ENCODE data around the gene CCN6. TPM values are rescaled to one million over a fixed set of nuclear protein-coding genes. Genes with fewer than 3 reads are reported as not detected.

The CCN6 gene
- total RNA-seq, 4 donors from 2014 or later, result 0.33 TPM; not detected in 3

GRCh38 chr6:112113918-112114317 lies 60.0 kb downstream of the CCN6 start:
- H3K4me1 ChIP-seq, result peaks cover 2 to 7% of the 10 kb centered on the region in 2 donors
- intact Hi-C loops (cut with DNase I), result no loop called here
- no peaks in the 10 kb centered on the region for H3K36me3 ChIP-seq
- TF ChIP-seq CTCF (IDR thresholded peaks at IDR 0.05), result no peak
- H3K9me3 ChIP-seq, result no peaks in the 10 kb centered on the region
- H3K27ac ChIP-seq, result no peak overlapping the region
- no peak overlapping the region for H3K4me3 ChIP-seq (replicated peaks in 1 of 3)
- DNase-seq, result no peak
- H3K27me3 ChIP-seq, result no peaks in the 10 kb centered on the region

GRCh38 chr6:112114577-112115223 lies 60.8 kb downstream of the CCN6 start:
- Histone ChIP-seq H3K4me1 (peaks cover 0 to 7% of the 10 kb centered on the region in 2 donors), H3K27me3 (no peaks in the 10 kb centered on the region), H3K36me3 (peaks cover 0 to 1% of the 10 kb centered on the region in 2 donors), H3K9me3 (no peaks in the 10 kb centered on the region), H3K4me3 (replicated peaks in 1 of 3) (no peak overlapping the region), H3K27ac (no peak overlapping the region)
- WGBS, 2 donors, result 95 to 98% methylated on average over 3 of the region's 3 CpGs
- no peak for DNase-seq
- intact Hi-C loops (cut with DNase I), result no loop called here
- TF ChIP-seq CTCF (IDR thresholded peaks at IDR 0.05) (no peak), POLR2A (IDR thresholded peaks at IDR 0.05) (no peak)

GRCh38 chr6:112116221-112116620 lies 62.3 kb downstream of the CCN6 start:
- Histone ChIP-seq H3K36me3 (peaks cover 0 to 6% of the 10 kb centered on the region in 2 donors), H3K4me1 (peaks cover 0 to 7% of the 10 kb centered on the region in 2 donors)
- intact Hi-C loops (cut with DNase I), result no loop called here

GRCh38 chr6:112117554-112117953 lies 63.6 kb downstream of the CCN6 start:
- peaks cover 0 to 2% of the 10 kb centered on the region in 2 donors for H3K4me1 ChIP-seq
- no peak overlapping the region for H3K27ac ChIP-seq
- no peaks in the 10 kb centered on the region for H3K9me3 ChIP-seq
- TF ChIP-seq CTCF (IDR thresholded peaks at IDR 0.05) (no peak), POLR2A (IDR thresholded peaks at IDR 0.05) (no peak)
- intact Hi-C loops (cut with DNase I), result no loop called here
- no peak overlapping the region for H3K4me3 ChIP-seq (replicated peaks in 1 of 3)
- WGBS, 2 donors, result 76 to 87% methylated on average over 1 of the region's 1 CpG
- H3K27me3 ChIP-seq, result no peaks in the 10 kb centered on the region
- H3K36me3 ChIP-seq, result peaks cover 0 to 9% of the 10 kb centered on the region in 2 donors
- no peak for DNase-seq

More at GRCh38 chr6:112116221-112116620, 62.3 kb downstream of the CCN6 start:
- DNase-seq, result no peak
- TF ChIP-seq POLR2A (IDR thresholded peaks at IDR 0.05) (no peak), CTCF (IDR thresholded peaks at IDR 0.05) (no peak)
- whole genome bisulfite sequencing, 2 donors, result 83 to 100% methylated on average over 1 of the region's 1 CpG
- Histone ChIP-seq H3K27me3 (no peaks in the 10 kb centered on the region), H3K27ac (no peak overlapping the region), H3K4me3 (replicated peaks in 1 of 3) (no peak overlapping the region), H3K9me3 (no peaks in the 10 kb centered on the region)

GRCh38 chr6:112118034-112118433 lies 64.1 kb downstream of the CCN6 start:
- H3K4me1 ChIP-seq, result no peaks in the 10 kb centered on the region
- H3K27ac ChIP-seq, result no peak overlapping the region
- H3K36me3 ChIP-seq, result peaks cover 0 to 9% of the 10 kb centered on the region in 2 donors
- intact Hi-C loops (cut with DNase I), result no loop called here
- no peaks in the 10 kb centered on the region for H3K27me3 ChIP-seq
- no peak for DNase-seq
- TF ChIP-seq CTCF (IDR thresholded peaks at IDR 0.05), result no peak
- no peak for TF ChIP-seq POLR2A (IDR thresholded peaks at IDR 0.05)
- H3K9me3 ChIP-seq, result no peaks in the 10 kb centered on the region
- no peak overlapping the region for H3K4me3 ChIP-seq (replicated peaks in 1 of 3)

Other genes starting within 250 kb of the CCN6 start
- 100 to 1,000 TPM in 2 of 4 donors, 10 to 100 TPM in 2; 67.0 to 206 (median 95.9) TPM for gene FYN, start 180.7 kb upstream of the CCN6 start, total RNA-seq
- gene TUBE1, start 33.4 kb downstream of the CCN6 start, total RNA-seq, result 10 to 100 TPM; 28.8 to 56.4 (median 38.8) TPM
- 10 to 100 TPM in 2 of 4 donors, 1 to 10 TPM in 2; 8.3 to 29.2 (median 13.9) TPM for gene FAM229B, start 33.5 kb downstream of the CCN6 start, total RNA-seq
- 10 to 100 TPM; 29.9 to 40.0 (median 35.3) TPM for gene LAMA4, start 200.5 kb downstream of the CCN6 start, total RNA-seq